Esophagus squamous epithelium (tissue), 5 donors: Measurements from ENCODE around the gene SGSM1. TPM values are rescaled to one million over a fixed set of nuclear protein-coding genes. Genes with fewer than 3 reads are reported as not detected.

Experiments used
- DNase-seq: peaks from one replicate; lab custom pipeline; 2025; lab: John Stamatoyannopoulos, UW
- H3K27ac ChIP-seq, 4 donors: fragments of 200-600 bp; sonication (generic); one replicate each; pipeline ENCODE4 v1.5.1; 2016 to 2019; ENCODE audit warnings: mild to moderate bottlenecking in 1 of 4
- H3K27me3 ChIP-seq, 4 donors: fragments of 200-600 bp; sonication (generic); 1 replicate in 3 of 4; 2 replicates in 1 of 4; pipeline versions ENCODE4 v1.5.1 to v1.6.0; 2017 to 2021; ENCODE audit warnings: antibody characterized with exemption in 1 of 4
- H3K36me3 ChIP-seq, 3 donors: fragments of 200-600 bp; sonication (generic); one replicate each; pipeline ENCODE4 v1.5.1; 2016 to 2019
- H3K4me1 ChIP-seq, 3 donors: fragments of 200-600 bp; sonication (generic); one replicate each; pipeline ENCODE4 v1.5.1; 2017 to 2019
- H3K4me3 ChIP-seq, 4 donors: fragments of 200-600 bp; sonication (generic); 1 replicate in 3 of 4; 2 replicates in 1 of 4; pipeline ENCODE4 v1.5.1; 2016 to 2019; ENCODE audit warnings: mild to moderate bottlenecking in 2 of 4, moderate library complexity in 1 of 4
- H3K9me3 ChIP-seq, 3 donors: fragments of 200-600 bp; sonication (generic); one replicate each; pipeline ENCODE4 v1.5.1; 2016 to 2019
- POLR2A ChIP-seq, 4 donors: fragments of 450-650 bp; IDR thresholded peaks; one replicate each; pipeline ENCODE4 v1.6.1; 2017; ENCODE audit warnings: antibody characterized with exemption in 4 of 4, mild to moderate bottlenecking in 4 of 4, moderate library complexity in 3 of 4
- WGBS, 2 donors: methylation state at CpG; one replicate each; pipeline ENCODE4 v1.1.5; 2018; 5-methylcytosine and 5-hydroxymethylcytosine counted together
- intact Hi-C: fragments of 100-400 bp; cut with DNase I; formaldehyde crosslinking; loops from one replicate; pipeline ENCODE4 v1.15.0; 2022
- small RNA-seq, 4 donors: library from RNA; depleted of rRNA; stranded (forward); fragments of <200 nt; gene quantifications; one replicate each; pipeline ENCODE3, GENCODE V24; 2016
- total RNA-seq, 4 donors: library from RNA; depleted of rRNA; stranded (reverse); fragments of >200 nt; gene quantifications; one replicate each; pipeline ENCODE4 v1.1.0, GENCODE V29; 2016
- TF ChIP-seq, protein P1 (sequence below), 6 experiments: fragments of 450-650 bp in 4 of 6; fragments of 200-600 bp in 2 of 6; sonication (generic) in 2 of 6; IDR thresholded peaks; one replicate each; pipeline ENCODE4 v1.5.1; 2016 to 2019; ENCODE audit warnings: antibody characterized with exemption in 6 of 6, mild to moderate bottlenecking in 4 of 6, moderate library complexity in 4 of 6
- donor health status: DM: yes; HTN: yes; CAD: no.

Gene SGSM1
- total RNA-seq, 4 donors from 2014 or later = 0.09 to 0.57 (median 0.18) TPM

- peaks cover 37 to 90% (median 48%) of the 10 kb centered on the region in 3 donors for H3K4me1 ChIP-seq
- no peak for DNase-seq
These were observed 170.6 kb downstream of the SGSM1 start for GRCh38 chr22:24976442-24977218.

More at GRCh38 chr22:24976442-24977218, 170.6 kb downstream of the SGSM1 start:
- no peaks in the 10 kb centered on the region for H3K36me3 ChIP-seq
- TF ChIP-seq, protein P1, sequence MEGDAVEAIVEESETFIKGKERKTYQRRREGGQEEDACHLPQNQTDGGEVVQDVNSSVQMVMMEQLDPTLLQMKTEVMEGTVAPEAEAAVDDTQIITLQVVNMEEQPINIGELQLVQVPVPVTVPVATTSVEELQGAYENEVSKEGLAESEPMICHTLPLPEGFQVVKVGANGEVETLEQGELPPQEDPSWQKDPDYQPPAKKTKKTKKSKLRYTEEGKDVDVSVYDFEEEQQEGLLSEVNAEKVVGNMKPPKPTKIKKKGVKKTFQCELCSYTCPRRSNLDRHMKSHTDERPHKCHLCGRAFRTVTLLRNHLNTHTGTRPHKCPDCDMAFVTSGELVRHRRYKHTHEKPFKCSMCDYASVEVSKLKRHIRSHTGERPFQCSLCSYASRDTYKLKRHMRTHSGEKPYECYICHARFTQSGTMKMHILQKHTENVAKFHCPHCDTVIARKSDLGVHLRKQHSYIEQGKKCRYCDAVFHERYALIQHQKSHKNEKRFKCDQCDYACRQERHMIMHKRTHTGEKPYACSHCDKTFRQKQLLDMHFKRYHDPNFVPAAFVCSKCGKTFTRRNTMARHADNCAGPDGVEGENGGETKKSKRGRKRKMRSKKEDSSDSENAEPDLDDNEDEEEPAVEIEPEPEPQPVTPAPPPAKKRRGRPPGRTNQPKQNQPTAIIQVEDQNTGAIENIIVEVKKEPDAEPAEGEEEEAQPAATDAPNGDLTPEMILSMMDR (IDR thresholded peaks at IDR 0.05) = no peak
- peak in 1 of 4 donors; percentile 39 for TF ChIP-seq POLR2A (IDR thresholded peaks at IDR 0.05)
- no peaks in the 10 kb centered on the region for H3K27me3 ChIP-seq
- H3K9me3 ChIP-seq = no peaks in the 10 kb centered on the region
- 33 to 40% methylated on average over 1 to 9 of the region's 18 CpGs for WGBS, 2 donors
- H3K4me3 ChIP-seq = peak overlapping the region in 2 of 4 donors; percentile 5 to 28
- intact Hi-C loops = no loop called here
- H3K27ac ChIP-seq = peak overlapping the region; percentile 90 to 98 (median 96)

Small RNA genes lying within 50 kb of the gene (small RNA-seq; reads per million reads assigned to genes)
- 0 reads per million in 4 donors for gene RF00275

Other genes with a start within 250 kb of the SGSM1 start
- 10 to 100 TPM in 1 of 4 donors, 1 to 10 TPM in 3; 4.0 to 20.4 (median 7.8) TPM for gene LRRC75B, start 213.1 kb upstream of the SGSM1 start, total RNA-seq
- gene GGT1, start 203.0 kb upstream of the SGSM1 start, total RNA-seq = 1 to 10 TPM in 3 of 4 donors, under 1 TPM in 1; 0.61 to 7.7 (median 1.2) TPM
- not detected for gene PIWIL3, start 31.5 kb upstream of the SGSM1 start, total RNA-seq
- not detected for gene LHFPL7, start 140.5 kb downstream of the SGSM1 start, total RNA-seq
- gene KIAA1671, start 146.5 kb downstream of the SGSM1 start, total RNA-seq = 10 to 100 TPM; 43.1 to 73.2 (median 47.5) TPM